NCI-H2081 (cell line): Measurements from ENCODE around the gene ELMO1.

ENCODE experiments used
- DNase-seq, 2 experiments: peaks; one replicate each; lab custom pipeline; 2025; lab: John Stamatoyannopoulos, UW

Gene ELMO1

DNA sequence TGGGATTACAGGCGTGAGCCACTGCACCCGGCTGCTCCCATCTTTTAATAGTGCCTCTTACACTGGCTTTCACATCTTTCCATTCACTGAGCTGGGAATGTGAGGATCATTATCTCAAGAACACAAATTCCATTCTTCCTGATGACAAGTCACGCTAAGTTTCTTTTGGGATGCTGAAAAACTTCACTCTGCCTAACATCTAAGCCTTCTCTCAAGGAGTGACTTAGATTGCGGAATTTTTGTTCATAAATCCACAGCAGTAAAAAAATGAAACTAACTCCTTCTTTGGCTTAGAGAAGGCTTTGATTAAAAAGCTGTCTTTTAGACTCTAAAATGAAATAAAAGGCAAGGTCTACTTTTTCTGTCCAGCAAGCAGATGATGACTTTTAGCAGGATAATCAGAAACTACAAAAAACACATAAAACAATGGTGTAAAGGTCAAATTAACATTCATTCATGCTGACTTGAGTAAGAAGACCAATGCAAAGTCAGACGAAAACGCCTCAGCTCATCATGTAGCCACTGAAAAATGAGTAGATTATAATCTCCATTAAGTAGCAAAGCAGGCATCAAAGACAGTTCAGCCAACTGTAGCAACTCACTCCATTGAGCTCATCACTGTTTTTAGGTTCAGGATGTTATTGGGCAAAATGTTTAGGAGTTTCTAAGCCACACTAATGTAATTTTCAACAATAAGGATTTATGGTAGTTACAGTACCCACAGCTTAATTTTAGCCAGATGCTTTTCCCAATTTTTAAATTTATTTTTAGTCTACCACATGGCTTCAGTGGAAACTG is 178.8 kb downstream of the ELMO1 start:
- no peak for DNase-seq

DNA sequence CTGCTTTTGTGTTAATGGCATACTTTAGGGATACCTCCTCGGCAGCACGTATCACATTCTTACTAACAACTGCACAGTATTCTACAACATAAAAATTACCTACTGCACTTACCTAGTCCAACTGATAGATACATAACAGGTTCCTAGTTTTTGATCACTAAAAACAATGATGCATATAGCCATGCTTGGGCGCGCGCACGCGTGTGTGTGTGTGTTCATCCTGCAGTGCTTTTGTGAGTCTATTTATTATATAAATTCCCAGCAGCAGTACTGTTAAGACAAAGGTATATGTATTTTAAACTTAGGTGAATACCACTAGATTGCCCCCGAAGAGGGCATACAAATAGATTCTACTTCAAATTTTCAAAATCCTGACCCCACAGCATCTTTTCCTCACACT is 181.4 kb downstream of the ELMO1 start:
- no peak for DNase-seq

DNA sequence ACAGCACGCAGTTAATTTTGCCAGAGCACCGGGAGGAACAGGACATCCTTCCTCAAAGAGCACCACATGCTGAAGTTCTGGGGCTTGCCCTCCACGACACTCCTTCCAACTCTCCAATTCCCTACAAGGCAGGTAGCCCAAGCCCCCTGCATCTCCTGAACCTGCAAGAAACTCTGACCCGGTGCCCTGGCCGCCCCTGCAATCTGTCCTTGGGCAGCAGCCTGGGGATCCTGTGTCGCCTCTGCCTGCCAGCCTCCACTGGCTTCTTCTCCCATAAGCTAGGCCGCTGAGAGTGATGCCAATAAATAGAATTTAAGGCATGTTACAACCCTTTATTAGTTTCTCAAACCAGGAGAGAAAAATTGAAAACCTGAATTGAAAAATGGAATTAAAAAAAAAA is 182.8 kb downstream of the ELMO1 start:
- no peak for DNase-seq

DNA sequence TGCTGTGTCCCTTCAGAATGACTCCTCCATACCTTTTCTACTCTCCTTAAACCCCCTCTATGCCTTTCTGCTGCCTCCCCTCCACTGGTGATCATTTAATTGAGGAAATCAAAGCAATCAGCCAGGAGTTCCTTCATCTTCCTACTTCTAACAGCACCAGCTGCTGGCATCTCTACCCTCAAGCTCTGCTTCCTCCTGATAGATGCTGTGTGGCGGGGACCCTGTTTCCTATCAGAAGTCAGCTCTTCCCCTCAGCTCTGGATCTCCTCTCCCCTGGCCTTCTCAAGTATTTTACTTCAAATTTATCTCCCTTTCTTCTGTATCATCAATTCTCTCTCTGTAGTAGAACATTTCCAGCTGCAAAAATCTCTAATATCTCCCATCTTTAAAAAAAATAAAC is 183.7 kb downstream of the ELMO1 start:
- no peak for DNase-seq

DNA sequence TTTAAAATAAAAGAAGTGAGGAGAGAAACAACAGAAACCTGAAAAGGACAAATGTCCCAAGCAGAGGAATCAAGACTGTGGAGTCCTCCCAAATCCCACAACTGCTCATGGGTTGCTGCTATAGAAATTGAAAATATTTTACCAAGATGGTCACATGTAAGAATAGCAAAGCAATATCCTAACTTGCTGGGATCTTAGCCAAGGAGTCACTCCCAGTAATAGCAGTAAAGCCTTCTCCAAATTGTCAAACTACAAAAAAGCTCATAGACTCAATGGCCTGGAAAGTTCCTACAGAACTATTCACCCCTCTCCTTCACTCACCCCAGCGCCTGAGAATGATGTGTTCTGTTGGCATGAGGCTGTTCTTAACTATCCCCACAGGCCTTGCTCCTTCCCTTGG is 186.5 kb downstream of the ELMO1 start:
- no peak for DNase-seq

DNA sequence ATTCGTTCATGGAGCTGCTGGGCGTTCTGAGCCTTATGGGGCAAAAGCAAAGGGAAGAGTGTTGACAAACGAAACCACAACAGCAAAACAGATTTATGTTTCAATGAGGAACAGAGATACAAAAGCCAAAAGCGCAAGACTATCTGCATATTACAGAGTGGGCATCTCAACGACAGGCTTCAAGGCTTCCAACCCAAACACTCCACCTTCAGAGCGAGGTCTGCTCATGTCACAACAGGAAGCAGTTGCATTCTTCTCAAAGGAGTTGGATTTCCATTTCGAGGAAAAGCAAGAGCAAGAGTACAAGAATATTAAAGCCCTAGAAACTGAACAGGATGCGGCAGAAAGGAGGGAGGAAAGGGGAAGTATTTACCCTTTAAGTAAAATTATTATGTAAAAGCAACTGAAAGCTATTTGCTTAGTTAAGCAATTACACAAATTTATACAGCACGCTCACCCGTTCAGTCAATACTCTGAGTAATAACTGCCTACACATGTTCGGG is 189.3 kb downstream of the ELMO1 start:
- peak in 1 of 2 experiments; percentile 24 for DNase-seq

DNA sequence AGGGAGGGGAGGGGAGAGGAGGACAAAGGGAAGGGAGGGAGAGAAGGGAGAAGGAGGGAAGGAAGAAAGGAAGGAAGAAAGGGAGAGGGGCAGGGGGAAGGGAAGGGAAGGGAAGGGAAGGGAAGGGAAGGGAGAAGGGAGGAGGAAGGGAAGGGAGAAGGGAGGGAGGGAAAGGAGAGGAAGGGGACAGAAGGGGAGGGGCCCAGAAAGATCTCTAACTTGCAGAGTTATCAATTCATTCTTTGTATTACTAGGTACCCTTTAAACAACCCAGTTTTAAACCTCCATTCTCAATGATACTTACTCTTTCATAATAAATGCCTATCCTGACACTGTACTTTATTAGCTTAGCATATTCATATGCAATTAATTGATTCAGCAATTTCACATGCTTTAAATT is 192.0 kb downstream of the ELMO1 start:
- no peak for DNase-seq

DNA sequence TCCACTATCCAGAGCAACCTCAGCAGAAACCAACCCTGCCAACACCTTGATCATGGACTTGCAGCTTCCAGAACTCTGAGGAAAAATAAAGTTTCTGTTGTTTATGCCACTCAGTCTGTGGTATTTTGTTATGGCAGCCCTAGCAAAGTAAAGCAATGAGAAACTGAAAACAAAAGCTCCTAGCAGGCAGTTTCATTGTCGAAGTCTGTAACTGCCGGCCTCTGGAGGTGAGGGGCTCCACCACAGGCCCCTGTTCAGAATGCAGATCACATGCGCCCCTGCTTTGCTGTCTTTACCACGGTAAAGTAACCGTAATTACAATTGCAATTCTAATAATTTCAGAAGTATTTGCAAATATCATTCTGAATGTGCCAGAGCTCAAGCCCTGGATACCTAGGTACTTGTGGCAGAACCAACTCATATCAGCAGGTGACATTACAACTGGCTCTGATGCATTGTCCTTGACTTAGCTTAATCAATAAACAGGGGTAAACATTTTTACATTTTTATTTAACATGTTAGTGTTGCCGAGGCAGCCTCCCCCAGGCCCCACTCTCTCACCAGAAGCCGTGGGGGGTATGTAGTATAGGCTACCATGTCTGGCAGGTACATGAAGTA is 193.2 kb downstream of the ELMO1 start:
- no peak for DNase-seq

DNA sequence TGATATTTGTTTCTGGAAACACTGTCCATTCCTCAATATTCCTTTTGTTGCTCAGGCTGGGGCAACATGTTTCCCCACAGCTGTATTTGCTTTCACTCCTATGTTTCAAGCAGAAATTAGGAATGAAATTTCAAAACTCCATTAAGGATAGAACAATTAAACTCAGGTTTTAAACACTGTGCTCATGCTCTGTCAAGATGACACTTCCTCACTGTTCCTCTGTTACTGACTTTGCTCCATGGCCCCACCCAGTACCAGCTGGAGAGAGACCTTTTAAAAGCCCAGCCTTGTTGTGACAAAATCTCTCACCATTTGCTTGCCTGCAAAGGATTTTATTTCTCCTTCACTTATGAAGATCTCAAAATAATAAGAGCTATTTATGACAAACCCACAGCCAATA is 197.4 kb downstream of the ELMO1 start:
- DNase-seq, result no peak

DNA sequence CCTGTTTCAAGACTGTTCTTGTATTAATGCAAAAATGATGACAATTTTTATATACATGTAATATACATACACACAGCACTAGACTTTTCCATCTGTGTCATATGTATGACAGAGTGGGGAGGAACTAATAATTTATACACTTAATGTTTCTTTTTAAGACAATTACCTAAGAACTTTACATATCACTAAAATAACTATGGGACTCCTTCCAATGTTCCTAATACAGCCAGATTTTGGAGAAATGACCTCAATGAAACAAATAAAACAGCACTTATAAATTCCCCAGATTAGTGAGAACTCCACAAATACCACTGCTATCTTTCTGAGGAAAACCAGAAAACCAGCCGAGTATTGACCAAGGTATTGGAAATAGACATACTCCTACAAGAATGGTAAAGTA is 199.4 kb downstream of the ELMO1 start:
- no peak for DNase-seq

DNA sequence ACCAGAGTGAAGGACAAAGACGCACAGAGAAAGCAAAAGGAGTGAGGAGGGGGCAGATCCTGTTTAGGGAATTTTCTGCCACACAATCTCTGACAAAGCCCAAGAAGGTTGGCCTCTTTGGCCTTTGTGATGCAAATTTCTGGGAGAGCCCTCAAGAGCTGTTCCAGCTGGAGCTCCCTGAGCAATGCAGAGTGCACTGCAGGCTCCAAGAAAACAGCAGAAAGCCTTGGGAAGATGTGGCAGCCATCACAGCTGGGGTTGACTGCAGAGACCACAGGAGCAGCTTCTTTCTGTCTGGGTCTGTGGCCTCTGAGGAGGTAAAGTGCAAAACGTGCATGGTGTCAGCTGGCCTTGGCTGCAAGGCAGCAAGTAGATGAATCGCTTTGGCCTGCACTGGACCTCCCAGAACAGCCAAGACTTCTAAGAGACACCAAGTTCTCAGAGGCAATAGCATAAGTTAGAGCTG is 200.2 kb downstream of the ELMO1 start:
- no peak for DNase-seq

DNA sequence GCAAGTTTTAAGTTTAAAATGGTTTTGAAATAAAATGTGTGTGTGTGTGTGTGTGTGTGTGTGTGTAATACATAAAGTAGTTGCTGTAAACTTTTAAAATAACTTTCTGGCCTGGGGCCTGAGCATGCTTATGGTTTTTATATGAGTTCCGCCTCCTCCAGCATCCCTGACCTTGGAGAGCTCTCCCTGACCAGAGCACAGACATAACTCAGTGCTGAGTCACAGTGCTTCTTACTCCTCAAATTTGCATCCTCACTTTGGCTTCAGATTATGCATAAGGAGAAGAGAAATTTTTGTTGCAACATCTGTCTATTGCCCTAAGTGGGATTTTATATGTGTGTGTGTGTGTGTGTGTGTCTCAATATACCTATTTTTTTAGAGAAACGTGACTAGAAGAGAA is 200.8 kb downstream of the ELMO1 start:
- DNase-seq, result no peak

DNA sequence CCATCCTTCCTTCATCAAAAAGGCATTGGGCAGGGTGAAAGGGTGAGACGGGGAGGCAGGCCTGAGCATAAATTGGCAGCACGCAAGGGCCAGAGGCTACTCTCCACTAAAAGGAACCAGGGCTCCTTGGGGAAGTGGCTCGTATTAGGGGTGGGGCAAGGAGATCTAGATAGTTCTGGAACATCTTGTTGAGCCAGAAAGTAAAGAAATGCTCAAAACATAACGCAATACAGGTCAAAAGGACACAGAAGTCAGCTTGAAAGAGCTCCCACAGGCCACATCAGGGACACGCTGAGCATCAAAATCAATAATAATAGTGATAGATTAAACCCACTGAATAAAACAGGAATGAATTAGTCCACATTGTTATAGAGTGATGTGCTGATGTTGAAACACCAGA is 203.1 kb downstream of the ELMO1 start:
- DNase-seq, result no peak

DNA sequence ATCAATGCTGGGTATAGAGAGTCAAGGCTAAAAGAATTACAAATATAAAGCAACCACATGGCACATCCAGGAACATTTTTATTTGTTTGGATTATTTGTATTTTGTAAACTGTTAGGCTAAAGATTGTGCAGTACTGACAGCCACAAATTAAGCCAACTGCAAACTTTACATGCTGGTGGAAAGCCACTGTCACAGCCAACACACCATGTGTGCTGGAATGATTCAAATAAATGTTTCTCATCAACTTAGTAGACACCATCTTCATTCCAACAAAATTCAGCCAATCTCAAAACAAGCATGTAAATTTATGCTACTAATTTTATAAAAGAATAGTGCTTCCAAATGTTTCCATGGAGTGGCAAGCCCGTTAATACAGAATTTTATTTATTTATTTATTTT is 211.8 kb downstream of the ELMO1 start:
- DNase-seq, result no peak

DNA sequence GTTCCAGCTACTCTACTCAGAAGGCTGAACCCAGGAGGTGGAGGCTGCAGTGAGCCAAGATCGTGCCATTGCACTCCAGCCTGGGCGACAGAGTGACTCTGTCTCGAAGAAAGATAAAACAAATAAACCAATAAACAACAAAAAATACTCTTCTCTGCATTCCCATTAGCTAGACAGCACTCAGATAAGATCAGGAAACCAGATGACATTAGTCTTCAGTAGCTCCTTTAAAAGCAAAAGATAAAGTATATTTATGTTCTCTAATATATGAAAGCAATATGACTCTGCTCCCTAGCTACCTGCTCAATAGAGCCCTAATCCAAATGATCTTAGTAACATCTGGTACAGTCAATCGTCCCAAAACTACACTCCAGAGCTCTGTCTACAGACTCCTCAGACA is 212.9 kb downstream of the ELMO1 start:
- no peak for DNase-seq

DNA sequence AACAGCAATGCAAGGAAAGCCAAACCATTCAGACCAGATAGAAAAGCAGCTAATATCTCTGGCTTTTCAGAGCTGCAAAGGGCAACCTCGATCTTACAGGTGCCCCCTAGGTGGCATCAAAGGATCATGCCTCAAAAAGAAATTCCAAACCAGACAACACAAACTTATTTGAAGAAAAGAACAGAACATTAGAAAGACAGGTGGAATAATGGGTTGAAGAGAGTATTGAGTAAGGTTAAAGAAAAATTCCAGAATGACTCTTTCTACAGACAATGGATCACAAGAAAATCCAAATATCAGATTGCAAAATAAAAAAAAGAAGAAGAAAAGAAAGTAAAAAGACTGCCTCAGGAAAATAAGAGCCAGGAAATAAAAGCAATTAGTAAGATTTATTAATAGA is 213.7 kb downstream of the ELMO1 start:
- DNase-seq, result peak; percentile 18 to 39

DNA sequence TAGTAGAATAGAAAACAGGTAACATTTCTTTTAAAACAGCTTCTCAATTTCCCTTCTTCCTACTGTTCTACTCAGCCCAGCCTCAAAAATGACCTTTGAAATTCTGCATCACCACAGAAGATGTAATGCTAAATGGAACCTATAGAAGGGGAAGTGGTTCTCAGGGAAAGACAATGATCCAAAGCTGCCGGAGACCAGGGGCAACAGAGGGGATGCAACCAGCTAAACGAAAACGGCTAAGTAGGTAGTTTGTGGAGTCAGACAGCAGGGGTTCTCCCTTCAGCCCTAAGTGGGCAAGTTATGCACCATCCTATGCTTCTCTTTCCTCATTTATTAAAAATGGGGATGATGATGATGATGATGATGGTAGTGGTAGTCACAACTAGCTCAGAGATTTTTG is 214.3 kb downstream of the ELMO1 start:
- no peak for DNase-seq

DNA sequence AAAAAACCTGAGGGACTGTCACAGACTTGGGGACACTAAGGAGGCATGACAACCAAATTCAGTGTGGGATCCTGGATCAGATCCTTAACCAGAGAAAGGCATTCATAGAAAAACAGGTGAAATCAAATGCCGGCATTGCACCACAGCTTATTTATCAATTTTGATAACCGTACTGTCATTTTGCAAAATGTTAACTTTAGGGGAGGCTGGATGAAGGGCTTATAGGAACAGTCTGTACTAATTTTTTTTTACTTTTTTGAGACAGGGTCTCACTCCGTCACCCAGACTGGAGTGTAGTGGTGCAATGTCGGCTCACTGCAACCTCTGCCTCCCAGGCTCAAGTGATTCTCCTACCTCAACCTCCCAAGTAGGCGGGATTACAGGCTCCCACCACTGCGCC is 217.1 kb downstream of the ELMO1 start:
- DNase-seq, result no peak

DNA sequence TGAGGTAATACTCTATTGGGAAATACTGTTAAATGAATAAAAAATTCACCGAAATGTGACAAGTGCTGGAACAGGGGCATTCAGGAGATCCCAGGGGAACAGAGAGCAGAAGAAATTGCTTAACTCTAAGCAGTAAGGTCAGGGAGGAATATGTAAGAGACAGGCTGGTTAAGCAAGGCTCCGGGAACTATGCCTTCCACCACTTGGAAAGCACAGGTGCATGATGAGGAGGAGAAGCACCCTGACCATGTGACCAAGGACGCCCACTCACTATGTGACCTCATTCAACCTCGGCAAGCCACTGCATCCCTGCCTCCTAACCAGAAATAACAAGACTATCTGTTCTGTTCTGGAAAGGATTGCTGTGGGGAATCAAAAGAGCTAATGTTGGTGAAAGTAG is 218.4 kb downstream of the ELMO1 start:
- no peak for DNase-seq

DNA sequence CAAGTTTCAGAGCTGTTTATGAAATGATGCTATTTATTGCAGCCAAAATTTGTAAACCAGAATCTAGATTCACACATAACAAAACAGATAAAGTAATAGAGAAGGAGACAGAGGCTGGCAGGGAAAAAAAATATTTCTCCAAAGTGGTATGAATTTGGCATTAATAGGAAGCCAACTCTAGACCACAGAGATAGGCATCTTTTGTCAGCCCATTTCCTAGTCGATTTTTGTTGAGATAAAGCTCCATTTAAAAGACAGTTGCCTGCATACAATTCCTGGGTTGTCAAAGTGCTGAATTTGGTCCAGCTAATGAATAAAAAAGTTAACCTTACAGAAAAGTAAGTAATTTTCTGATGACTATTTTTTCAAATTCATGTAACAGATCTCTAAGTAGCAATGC is 219.3 kb downstream of the ELMO1 start:
- no peak for DNase-seq

DNA sequence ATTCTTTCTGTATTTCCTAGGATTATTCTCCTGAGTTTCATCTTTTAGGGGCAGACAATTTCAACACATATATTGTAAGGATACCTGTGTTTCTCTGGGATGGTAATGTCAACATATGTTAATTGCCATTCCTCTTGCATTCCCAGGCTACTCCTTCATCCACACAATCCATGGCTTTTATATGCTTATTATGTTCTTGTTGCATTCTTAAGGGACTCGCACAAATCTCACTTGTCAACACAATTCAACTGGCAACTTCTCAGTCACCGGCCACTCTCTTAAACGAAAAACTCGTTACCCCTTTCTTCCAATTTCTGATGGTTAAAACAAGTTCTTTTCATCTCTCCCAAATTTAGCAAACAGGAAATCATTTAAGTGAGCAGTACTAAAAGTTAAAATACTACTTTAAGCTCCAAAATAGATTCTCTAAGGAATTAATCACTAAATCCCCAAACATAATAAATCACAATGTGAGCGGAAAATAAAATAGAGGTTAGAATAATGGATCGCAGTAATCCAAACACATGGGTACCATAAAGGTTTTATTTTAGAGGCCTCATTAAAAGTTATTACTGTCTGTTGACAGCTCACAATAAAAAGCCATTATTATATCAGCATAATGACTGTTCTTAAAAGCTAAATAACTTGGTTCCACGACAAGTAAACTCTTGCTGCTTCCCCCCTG is 223.2 kb downstream of the ELMO1 start:
- no peak for DNase-seq

DNA sequence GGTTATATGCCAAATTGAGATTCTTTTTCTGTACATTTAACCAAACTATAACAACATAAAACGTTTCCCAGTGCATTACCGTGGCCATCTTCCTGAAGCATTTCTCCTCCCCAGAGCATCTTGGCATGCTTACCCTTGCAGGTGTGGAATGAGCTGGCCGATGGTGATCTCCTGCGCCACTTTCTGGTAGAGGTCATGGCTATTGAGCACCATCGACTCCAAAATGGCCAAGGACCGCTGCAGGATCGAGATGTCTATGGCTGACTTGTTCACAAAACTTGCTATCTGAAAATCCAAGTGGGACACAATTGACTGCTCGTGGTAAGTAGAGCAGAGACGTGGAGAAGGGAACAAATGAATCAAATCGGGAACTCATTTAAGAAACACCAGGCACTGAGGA is 223.9 kb downstream of the ELMO1 start:
- DNase-seq, result no peak

DNA sequence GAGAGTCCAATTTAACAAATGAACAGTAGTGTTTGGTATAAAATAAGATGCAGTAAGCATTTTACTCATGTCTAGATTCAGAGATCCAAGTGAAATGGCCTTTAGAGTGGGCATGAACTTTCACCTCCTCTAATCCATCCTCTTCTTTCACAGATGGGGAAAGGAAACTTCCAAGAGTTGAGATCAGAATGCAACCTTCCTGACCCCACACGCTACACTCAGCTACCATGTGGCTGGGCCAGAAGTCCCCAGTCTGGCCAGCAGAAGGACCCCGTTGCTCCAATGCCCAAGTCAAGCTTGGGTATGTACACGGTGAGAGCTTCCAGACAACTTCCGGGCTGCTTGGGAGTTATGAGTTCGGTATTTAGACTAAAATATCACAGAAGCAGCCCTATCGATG is 228.0 kb downstream of the ELMO1 start:
- DNase-seq, result no peak
